Vagina (tissue), 2 donors: ENCODE data around the gene PABPC1L. TPM values are rescaled to one million over a fixed set of nuclear protein-coding genes. Genes with fewer than 3 reads are reported as not detected.

Source experiments
- DNase-seq, 2 donors: peaks; one replicate each; pipeline ENCODE4 v3.0.0-alpha.2; 2017; ENCODE audit errors: extremely low spot score in 2 of 2
- H3K27ac ChIP-seq: fragments of 200-600 bp; sonication (generic); one replicate; pipeline ENCODE4 v1.5.1; 2019
- H3K27me3 ChIP-seq: fragments of 200-600 bp; sonication (generic); one replicate; pipeline ENCODE4 v1.5.1; 2019
- H3K36me3 ChIP-seq, 2 donors: fragments of 200-600 bp; sonication (generic); one replicate each; pipeline ENCODE4 v1.5.1; 2017 to 2019
- H3K4me1 ChIP-seq: fragments of 200-600 bp; sonication (generic); one replicate; pipeline ENCODE4 v1.5.1; 2019
- H3K4me3 ChIP-seq, 2 donors: fragments of 200-600 bp; sonication (generic); 1 replicate in 1 of 2; 2 replicates in 1 of 2; pipeline ENCODE4 v1.5.1; 2016 to 2019
- H3K9me3 ChIP-seq: fragments of 200-600 bp; sonication (generic); one replicate; pipeline ENCODE4 v1.5.1; 2019
- POLR2A ChIP-seq, 2 donors: fragments of 450-650 bp; IDR thresholded peaks; one replicate each; pipeline ENCODE4 v1.6.1; 2017; ENCODE audit warnings: antibody characterized with exemption in 2 of 2, mild to moderate bottlenecking in 2 of 2, moderate library complexity in 2 of 2
- POLR2AphosphoS5 ChIP-seq, 2 donors: sonication (generic); formaldehyde crosslinking; IDR thresholded peaks; one replicate each; pipeline ENCODE4 v1.9.0; 2017; ENCODE audit warnings: antibody characterized with exemption in 2 of 2, mild to moderate bottlenecking in 2 of 2, low read depth in 1 of 2; ENCODE audit not compliant: insufficient read depth in 1 of 2
- intact Hi-C: fragments of 100-400 bp; cut with DNase I; formaldehyde crosslinking; loops from one replicate; pipeline ENCODE4 v1.15.1; 2023
- total RNA-seq: library from RNA; depleted of rRNA; stranded (reverse); fragments of >200 nt; gene quantifications from one replicate; pipeline ENCODE4 v1.2.3, GENCODE V29; 2016
- TF ChIP-seq, protein P1 (sequence below), 3 experiments: fragments of 450-650 bp in 2 of 3; fragments of 200-600 bp in 1 of 3; sonication (generic) in 1 of 3; IDR thresholded peaks; one replicate each; pipeline ENCODE4 v1.5.1; 2017 to 2019; ENCODE audit warnings: antibody characterized with exemption in 3 of 3, mild to moderate bottlenecking in 2 of 3, moderate library complexity in 2 of 3

Gene PABPC1L
- total RNA-seq, 1 donor from 2014 or later = 19.6 TPM

- Histone ChIP-seq H3K27me3 (no peaks in the 10 kb centered on the region), H3K9me3 (no peaks in the 10 kb centered on the region), H3K4me1 (peaks cover 47% of the 10 kb centered on the region), H3K4me3 (no peak overlapping the region), H3K36me3 (peaks cover 0 to 16% of the 10 kb centered on the region in 2 donors), H3K27ac (no peak overlapping the region)
- no peak for DNase-seq
- TF ChIP-seq POLR2AphosphoS5 (IDR thresholded peaks at IDR 0.05; ENCODE audit: insufficient read depth in 1 of 2, low read depth in 1 of 2) = no peak
- TF ChIP-seq, protein P1, sequence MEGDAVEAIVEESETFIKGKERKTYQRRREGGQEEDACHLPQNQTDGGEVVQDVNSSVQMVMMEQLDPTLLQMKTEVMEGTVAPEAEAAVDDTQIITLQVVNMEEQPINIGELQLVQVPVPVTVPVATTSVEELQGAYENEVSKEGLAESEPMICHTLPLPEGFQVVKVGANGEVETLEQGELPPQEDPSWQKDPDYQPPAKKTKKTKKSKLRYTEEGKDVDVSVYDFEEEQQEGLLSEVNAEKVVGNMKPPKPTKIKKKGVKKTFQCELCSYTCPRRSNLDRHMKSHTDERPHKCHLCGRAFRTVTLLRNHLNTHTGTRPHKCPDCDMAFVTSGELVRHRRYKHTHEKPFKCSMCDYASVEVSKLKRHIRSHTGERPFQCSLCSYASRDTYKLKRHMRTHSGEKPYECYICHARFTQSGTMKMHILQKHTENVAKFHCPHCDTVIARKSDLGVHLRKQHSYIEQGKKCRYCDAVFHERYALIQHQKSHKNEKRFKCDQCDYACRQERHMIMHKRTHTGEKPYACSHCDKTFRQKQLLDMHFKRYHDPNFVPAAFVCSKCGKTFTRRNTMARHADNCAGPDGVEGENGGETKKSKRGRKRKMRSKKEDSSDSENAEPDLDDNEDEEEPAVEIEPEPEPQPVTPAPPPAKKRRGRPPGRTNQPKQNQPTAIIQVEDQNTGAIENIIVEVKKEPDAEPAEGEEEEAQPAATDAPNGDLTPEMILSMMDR (IDR thresholded peaks at IDR 0.05) = no peak
- no peak for TF ChIP-seq POLR2A (IDR thresholded peaks at IDR 0.05)
- intact Hi-C loops = no loop called here
Observed at GRCh38 chr20:44970243-44970757, 60.4 kb downstream of the PABPC1L start.

- intact Hi-C loops = no loop called here
- H3K9me3 ChIP-seq = no peaks in the 10 kb centered on the region
- H3K36me3 ChIP-seq = peaks cover 0 to 16% of the 10 kb centered on the region in 2 donors
- H3K27me3 ChIP-seq = no peaks in the 10 kb centered on the region
- TF ChIP-seq POLR2A (IDR thresholded peaks at IDR 0.05) (no peak), POLR2AphosphoS5 (IDR thresholded peaks at IDR 0.05; ENCODE audit: insufficient read depth in 1 of 2, low read depth in 1 of 2) (peak in 1 of 2 donors; percentile 84)
- peak overlapping the region; percentile 11 for H3K27ac ChIP-seq
- no peak overlapping the region for H3K4me3 ChIP-seq
- no peak for DNase-seq
- peaks cover 26% of the 10 kb centered on the region for H3K4me1 ChIP-seq
Observed at GRCh38 chr20:44973053-44973452, 63.2 kb downstream of the PABPC1L start.

DNA sequence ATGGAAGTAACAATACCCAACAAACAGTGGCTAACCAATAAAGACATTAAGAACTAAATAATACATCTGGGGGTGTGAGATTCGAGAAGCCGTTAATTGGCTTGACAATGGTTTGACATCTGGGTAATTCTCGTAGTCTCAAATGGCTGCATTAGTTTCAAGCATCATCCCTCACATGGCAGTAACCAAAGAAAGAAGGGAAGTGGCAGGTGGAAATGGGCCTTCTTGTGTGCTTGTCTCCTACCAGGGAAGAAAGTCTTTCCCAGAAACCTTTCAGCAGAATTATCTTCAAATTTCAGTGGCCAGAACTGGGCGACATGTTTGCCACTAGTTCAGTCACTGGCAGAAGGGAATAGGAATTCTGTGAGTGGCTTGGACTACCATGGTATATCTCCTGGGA lies 66.8 kb downstream of the PABPC1L start:
- peaks cover 0 to 28% of the 10 kb centered on the region in 2 donors for H3K36me3 ChIP-seq
- no peak overlapping the region for H3K27ac ChIP-seq
- peaks cover 11% of the 10 kb centered on the region for H3K4me1 ChIP-seq
- no peaks in the 10 kb centered on the region for H3K9me3 ChIP-seq
- no peak for DNase-seq
- TF ChIP-seq POLR2AphosphoS5 (IDR thresholded peaks at IDR 0.05; ENCODE audit: insufficient read depth in 1 of 2, low read depth in 1 of 2) = no peak
- no peak for TF ChIP-seq POLR2A (IDR thresholded peaks at IDR 0.05)
- TF ChIP-seq, protein P1 (IDR thresholded peaks at IDR 0.05) = no peak
- no peak overlapping the region for H3K4me3 ChIP-seq
- no peaks in the 10 kb centered on the region for H3K27me3 ChIP-seq
- intact Hi-C loops = no loop called here

GRCh38 chr20:44979090-44979621 lies 69.3 kb downstream of the PABPC1L start:
- Histone ChIP-seq H3K4me1 (no peaks in the 10 kb centered on the region), H3K27ac (peak overlapping the region; percentile 44), H3K36me3 (peaks cover 0 to 29% of the 10 kb centered on the region in 2 donors), H3K27me3 (no peaks in the 10 kb centered on the region), H3K4me3 (no peak overlapping the region), H3K9me3 (no peaks in the 10 kb centered on the region)
- DNase-seq = no peak
- no peak for TF ChIP-seq POLR2A (IDR thresholded peaks at IDR 0.05)
- no peak for TF ChIP-seq POLR2AphosphoS5 (IDR thresholded peaks at IDR 0.05; ENCODE audit: insufficient read depth in 1 of 2, low read depth in 1 of 2)
- TF ChIP-seq, protein P1 (IDR thresholded peaks at IDR 0.05) = no peak
- intact Hi-C loops = no loop called here

DNA sequence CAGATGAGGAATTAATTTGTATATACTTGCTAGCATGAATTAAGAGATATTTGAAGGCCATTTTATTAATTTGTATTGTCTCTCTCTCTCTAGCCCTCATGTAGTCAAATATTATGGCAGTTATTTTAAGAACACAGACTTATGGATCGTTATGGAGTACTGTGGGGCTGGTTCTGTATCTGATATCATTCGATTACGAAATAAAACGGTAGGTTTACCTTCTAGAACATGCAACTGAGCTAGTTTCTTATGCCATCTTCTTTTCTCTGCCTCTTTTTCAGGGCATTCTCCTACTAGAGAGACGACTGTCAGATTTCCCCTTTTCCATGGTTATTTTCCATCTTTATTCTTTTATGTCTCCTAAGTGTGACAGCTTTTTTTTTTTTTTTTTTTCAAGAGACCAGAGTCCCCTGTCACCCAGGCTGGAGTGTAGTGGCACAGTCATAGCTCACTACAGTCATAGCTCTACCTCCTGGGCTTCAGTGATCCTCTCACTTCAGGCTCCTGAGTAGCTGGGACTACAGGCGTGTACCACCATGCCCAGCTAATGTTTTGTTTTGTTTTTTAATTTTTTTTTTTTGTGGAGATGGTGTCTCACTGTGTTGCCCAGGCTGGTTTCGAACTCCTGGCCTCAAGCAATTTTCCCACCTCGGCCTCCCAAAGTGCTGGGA lies 72.0 kb downstream of the PABPC1L start:
- no peaks in the 10 kb centered on the region for H3K4me1 ChIP-seq
- TF ChIP-seq POLR2A (IDR thresholded peaks at IDR 0.05) = no peak
- TF ChIP-seq, protein P1 (IDR thresholded peaks at IDR 0.05) = no peak
- no peak for TF ChIP-seq POLR2AphosphoS5 (IDR thresholded peaks at IDR 0.05; ENCODE audit: insufficient read depth in 1 of 2, low read depth in 1 of 2)
- DNase-seq = no peak
- intact Hi-C loops = no loop called here
- H3K36me3 ChIP-seq = peaks cover 0 to 31% of the 10 kb centered on the region in 2 donors
- H3K27me3 ChIP-seq = no peaks in the 10 kb centered on the region
- no peak overlapping the region for H3K4me3 ChIP-seq
- no peak overlapping the region for H3K27ac ChIP-seq
- H3K9me3 ChIP-seq = no peaks in the 10 kb centered on the region
